ENCODE measurements around the gene MTX1.

The MTX1 gene

DNA sequence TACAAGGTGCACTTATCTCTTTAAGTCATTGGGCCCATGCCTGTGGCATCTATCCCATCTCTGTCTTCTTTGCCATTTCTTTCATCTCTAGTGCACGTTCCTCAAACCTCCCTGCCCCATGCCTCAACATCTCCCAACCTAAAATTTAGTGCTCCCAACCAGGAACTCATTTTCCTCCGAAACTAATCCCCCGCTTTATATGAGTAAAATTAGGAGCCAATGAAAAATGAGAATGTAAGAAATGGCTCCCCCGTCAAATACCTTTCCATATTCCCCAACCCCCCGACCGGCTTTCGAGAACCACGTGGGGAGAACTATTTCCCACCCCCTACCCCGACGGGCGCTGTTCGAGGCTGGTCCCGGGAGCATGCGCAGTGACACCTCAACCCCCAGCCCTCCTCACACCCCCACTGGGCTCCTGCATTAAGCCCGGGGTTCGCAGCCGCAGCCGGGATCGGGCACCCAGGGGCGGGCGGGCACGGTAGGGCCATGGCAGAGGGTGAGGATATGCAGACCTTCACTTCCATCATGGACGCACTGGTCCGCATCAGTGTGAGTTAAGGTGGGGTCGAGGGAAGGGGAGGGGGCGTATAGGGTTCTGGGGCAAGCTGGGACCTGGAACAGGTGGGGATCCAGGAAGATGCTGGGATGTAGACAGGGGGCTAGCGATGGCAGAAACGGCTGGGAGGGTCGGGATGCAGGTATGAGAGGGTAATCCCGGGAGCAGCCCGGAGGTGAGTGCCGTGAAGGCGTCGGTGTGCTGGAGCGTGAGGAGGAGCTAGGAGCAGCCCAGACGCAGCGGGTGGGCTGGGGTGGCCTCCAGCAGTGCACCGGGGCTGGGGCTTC is 34.8 kb upstream of the MTX1 start, which contains the start of gene TRIM46:
Gene TRIM46 (plus strand): TSS at position 372 of the 846 bp plus-strand sequence. CDS start 118 bp downstream, at position 490.
- DNase-seq (ENCODE audit: low read depth, low spot score) = peak; percentile 76
- H3K4me3 ChIP-seq (ENCODE audit: low read length) = peak within 1 kb of the TSS; percentile 94

DNA sequence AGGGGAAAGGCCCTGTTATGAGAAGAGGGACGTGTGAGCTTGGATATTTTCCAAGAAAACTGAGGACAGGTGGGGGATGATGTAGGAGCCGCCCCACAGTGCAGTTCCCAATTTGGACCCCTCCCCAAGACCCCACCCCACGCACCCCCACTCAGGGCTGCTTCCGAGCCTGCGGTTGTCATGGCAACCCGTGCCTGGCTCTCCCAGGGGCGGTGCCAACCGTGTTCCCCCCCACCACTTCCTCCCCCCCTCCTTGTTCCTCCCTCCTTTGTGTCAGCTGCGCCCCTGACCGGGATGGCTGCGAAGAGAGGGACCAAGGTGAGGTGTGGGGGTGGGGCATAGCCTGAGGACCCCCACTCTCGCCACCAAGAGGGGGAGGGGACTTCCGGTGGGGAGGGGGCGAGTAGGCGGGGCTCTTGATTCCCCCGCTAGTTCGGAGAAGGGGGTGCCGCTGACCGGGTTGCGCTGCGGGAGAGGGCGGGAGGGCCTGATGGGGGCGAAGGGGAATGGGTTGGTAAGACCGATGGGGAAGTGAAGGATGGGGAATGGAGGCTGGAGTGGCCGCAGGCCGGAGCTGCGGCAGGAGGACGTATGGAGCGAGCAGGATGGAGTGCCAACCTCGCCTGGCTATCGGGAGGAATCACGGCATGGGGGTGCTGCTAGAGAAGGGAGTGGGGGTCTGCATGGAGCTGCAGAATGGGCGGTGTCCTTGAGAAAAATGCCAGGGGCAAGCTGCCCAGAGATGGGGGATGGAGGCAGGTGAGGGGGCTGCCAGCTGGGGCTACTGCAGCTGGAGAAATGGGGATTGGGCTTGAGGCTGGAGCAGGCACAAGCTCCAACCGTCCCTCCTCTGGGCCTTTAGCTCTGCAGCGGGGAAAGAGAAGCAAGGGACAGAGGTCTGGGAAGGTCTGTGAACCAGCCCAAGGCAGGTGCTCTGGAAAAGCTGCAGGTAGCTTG is 33.9 kb upstream of the MTX1 start:
- peak; percentile 63 for DNase-seq (ENCODE audit: low read depth, low spot score)
- H3K4me3 ChIP-seq (ENCODE audit: low read length) = peak overlapping the region; percentile 94

DNA sequence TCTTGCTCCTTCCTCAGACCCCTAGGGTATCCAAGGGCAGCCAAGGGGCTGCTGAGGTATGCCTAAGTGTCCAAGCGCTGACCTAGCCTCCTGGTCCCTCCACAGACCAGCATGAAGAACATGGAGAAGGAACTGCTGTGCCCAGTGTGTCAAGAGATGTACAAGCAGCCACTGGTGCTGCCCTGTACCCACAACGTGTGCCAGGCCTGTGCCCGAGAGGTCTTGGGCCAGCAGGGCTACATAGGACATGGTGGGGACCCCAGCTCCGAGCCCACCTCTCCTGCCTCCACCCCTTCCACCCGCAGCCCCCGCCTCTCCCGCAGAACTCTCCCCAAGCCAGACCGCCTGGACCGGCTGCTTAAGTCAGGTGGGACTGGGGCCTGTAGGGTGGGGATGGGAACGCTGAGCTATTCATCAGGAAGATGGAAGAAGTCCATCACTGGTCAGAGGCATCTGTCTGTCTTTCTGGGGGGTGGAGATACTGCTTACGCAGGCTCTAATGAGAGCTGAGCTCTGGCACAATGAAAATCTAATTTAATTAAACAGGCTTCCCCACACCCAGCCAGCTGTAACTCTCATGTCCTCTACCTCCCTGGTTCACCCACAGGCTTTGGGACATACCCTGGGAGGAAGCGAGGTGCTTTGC is 33.1 kb upstream of the MTX1 start:
- no peak for DNase-seq (ENCODE audit: low read depth, low spot score)

DNA sequence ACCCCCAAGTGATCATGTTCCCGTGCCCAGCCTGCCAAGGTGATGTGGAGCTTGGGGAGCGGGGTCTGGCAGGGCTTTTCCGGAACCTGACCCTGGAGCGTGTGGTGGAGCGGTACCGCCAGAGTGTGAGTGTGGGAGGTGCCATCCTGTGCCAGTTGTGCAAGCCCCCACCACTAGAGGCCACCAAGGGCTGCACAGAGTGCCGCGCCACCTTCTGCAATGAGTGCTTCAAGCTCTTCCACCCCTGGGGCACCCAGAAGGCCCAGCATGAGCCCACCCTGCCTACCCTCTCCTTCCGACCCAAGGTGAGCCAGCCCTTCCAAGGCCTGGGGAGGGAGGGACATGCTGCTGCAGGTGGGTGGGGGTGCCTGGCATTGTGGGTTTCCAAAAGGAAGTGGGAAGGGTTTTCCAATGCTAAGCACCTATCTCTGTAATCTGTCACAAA is 32.5 kb upstream of the MTX1 start:
- DNase-seq (ENCODE audit: low read depth, low spot score) = peak; percentile 41
- H3K4me3 ChIP-seq (ENCODE audit: low read length) = no peak overlapping the region

More for the DNA sequence above, 33.1 kb upstream of the MTX1 start:
- peak overlapping the region; percentile 94; the same call in 1 of the 2 replicates for H3K4me3 ChIP-seq (ENCODE audit: low read length)

DNA sequence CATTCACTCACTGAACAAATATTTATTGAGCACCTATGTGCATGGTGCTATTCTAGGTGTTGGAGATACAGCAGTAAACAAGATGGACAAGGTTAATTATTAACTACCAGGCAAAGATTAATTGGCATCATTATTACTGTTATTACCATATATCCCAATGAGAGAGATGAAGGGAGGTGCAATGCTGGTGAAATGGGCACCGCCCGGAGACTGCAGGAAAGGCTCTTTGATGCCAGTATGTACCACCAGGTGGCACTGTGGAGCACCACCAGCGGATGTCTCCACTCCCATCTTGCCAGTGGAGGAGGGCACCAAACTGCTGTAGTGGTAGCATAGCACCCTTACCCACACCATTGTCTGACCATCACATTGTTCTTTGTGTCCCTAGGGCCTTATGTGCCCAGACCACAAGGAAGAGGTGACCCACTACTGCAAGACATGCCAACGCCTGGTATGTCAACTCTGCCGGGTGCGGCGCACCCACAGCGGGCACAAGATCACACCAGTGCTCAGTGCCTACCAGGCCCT is 31.9 kb upstream of the MTX1 start:
- no peak overlapping the region for H3K4me3 ChIP-seq (ENCODE audit: low read length)
- peak; percentile 76 for DNase-seq (ENCODE audit: low read depth, low spot score)

DNA sequence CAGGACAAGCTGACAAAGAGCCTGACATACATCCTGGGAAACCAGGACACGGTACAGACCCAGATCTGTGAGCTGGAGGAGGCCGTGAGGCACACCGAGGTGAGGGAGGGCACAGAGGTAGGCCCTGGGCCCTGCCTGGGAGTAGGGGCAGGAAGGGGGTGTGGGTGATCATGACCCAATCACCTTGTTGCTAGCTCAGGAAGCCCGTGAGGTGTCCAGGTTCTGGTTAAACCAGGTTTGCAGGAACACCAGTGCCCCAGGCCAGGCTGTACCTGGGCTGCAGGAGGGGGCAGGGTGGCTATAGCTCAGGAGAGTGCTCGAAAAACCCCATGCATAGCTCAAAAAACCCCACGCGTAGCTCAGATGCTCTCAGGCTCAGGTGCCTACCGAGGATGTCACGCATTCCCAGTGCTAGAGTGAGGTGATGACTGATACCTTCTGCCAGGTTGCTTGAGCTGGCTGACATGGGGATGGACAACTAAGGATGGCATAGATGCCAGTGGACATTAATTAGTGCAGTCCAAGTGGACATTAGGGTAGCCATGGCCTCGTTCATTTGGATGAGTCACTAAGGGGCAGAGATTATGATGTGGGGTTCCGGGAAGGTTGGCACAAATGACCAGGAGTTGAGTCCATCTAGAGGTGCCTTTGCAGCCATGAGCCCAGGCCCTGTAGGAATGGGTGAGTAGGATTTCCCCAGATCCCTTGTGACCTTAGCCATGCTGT is 31.1 kb upstream of the MTX1 start:
- DNase-seq (ENCODE audit: low read depth, low spot score) = no peak
- no peak overlapping the region for H3K4me3 ChIP-seq (ENCODE audit: low read length)

DNA sequence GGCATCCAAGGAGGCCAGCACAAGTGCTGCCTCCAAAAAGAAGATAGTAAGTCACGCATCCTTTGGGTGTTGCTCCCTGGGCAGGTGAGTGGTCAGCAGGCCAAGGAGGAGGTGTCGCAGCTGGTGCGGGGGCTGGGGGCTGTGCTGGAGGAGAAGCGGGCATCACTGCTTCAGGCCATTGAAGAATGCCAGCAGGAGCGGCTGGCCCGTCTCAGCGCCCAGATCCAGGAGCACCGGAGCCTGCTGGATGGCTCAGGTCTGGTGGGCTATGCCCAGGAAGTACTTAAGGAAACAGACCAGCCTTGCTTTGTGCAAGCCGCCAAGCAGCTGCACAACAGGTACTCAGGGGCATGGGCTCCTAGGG is 30.6 kb upstream of the MTX1 start:
- no peak for DNase-seq (ENCODE audit: low read depth, low spot score)

DNA sequence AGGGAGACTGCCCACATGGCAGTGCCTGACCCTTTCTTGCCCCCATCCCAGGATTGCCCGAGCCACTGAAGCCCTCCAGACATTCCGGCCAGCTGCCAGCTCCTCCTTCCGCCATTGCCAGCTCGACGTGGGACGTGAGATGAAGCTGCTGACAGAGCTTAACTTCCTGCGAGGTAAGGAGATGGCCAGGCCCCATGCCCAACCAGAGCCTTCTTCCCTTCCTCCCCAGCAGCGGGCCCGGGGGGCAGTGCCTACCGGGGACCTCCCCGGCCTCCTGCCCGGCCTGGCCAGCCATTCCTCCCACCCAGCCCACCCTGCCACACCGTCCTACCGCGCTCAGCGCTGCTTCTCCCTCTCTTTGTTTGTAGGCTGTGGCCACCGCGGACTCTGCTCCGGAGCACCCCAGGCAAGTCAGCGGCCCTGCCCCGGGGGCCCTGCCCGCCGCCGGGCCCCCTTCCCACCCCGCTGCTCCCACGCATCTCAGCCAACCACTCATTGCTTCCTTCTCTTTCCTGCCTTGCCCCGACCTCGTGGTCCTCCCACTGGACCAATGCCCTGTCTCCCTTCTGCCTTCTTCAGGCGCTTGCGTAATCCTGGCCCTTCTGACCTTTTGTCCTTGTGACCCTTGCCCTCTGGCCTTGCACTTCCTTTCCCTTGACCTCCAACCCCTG is 29.9 kb upstream of the MTX1 start:
- no peak overlapping the region for H3K4me3 ChIP-seq (ENCODE audit: low read length)

More for the DNA sequence above, 30.6 kb upstream of the MTX1 start:
- H3K4me3 ChIP-seq (ENCODE audit: low read length) = no peak overlapping the region

DNA sequence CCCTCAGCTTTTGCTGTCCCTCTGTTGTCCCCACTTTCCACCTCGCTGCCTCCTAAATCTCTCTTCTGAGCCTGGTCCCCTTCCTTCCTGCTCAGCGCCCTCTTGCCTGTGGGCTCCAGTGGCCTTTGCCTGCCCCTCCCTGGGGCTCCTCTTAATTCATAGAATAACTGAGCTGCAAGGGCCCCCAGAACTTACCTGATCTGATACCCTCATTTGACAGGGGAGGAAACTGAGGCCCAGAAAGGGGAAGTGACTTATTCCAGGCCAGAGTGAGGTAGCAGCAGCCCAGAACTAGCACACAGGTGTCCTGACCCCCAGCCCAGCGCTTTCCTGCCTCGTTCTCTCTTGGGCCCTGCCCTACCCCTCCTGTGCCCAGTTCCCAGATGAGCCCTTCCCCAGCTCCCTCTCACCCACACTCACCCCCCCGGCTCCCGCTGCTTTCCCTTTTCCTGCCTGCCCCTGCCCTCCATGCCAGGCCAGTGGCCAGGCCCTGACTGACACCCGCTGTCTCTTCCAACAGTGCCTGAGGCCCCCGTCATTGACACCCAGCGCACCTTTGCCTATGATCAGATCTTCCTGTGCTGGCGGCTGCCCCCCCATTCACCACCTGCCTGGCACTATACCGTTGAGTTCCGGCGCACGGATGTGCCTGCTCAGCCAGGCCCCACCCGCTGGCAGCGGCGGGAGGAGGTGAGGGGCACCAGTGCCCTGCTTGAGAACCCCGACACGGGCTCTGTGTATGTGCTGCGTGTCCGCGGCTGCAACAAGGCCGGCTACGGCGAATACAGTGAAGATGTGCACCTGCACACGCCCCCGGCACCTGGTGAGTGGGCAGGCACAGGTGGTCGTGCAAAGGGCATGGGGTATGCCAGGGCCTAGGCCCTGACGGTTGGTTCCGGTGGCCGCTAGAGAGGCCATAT is 29.1 kb upstream of the MTX1 start:
- DNase-seq (ENCODE audit: low read depth, low spot score) = no peak
- no peak overlapping the region for H3K4me3 ChIP-seq (ENCODE audit: low read length)

More for the DNA sequence above, 29.9 kb upstream of the MTX1 start:
- no peak for DNase-seq (ENCODE audit: low read depth, low spot score)

DNA sequence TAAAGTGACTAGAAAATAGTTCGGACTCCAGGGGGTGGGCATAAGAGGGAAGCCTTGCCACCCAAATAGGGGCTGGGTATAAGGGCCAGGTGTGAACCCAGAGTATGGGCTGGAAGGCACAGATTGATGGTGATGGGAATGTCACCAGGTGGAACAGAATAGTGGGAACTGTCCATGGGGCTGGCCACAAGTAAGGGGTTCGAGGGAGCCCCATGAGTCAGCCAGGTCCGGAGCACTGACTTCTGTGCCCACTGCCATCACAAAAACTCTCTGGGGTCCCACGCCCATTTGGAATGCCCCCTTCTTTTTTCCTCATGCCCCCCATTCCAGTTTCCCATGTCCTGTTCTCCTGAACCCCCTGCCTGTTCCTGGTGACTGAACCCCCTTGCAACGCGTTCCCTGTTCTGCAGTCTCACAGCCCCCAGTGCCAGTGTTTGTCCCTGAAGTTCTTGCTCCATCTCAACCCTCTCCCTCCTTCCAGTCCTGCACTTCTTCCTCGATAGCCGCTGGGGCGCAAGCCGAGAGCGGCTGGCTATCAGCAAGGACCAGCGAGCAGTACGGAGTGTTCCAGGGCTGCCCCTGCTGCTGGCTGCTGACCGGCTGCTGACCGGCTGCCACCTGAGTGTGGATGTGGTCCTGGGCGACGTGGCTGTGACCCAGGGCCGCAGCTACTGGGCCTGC is 27.0 kb upstream of the MTX1 start:
- H3K4me3 ChIP-seq (ENCODE audit: low read length) = no peak overlapping the region
- no peak for DNase-seq (ENCODE audit: low read depth, low spot score)

DNA sequence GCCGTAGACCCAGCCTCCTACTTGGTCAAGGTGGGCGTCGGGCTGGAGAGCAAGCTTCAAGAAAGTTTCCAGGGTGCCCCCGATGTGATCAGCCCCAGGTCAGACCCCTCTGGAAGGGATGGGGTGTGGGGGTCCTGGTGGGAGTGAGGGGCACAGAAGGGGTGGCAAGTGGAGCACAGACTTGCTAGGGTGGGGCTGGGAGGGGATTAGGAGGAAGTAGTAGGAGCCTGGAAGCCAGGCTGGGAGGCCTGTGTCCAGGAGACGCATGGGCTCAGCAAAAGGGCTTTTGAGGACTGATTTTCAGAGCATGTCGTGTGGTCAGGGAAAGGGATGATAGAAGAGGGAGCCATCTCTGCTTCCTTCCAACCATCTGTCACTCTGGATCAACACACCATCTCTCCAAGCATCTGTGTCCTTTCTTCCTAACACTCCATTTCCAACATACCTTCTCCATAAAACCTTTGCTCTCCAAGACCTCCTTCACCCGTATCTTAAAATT is 26.4 kb upstream of the MTX1 start:
- H3K4me3 ChIP-seq (ENCODE audit: low read length) = no peak overlapping the region
- DNase-seq (ENCODE audit: low read depth, low spot score) = no peak

DNA sequence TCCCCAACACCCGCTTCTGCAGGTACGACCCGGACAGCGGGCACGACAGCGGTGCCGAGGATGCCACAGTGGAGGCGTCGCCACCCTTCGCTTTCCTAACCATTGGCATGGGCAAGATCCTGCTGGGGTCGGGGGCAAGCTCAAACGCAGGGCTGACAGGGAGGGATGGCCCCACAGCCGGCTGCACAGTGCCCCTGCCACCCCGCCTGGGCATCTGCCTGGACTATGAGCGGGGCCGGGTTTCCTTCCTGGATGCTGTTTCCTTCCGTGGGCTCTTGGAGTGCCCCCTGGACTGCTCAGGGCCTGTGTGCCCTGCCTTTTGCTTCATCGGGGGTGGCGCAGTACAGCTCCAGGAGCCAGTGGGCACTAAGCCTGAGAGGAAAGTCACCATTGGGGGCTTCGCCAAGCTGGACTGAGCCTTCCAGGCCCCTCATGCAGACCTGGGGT is 24.7 kb upstream of the MTX1 start:
- no peak for DNase-seq (ENCODE audit: low read depth, low spot score)
- H3K4me3 ChIP-seq (ENCODE audit: low read length) = no peak overlapping the region

DNA sequence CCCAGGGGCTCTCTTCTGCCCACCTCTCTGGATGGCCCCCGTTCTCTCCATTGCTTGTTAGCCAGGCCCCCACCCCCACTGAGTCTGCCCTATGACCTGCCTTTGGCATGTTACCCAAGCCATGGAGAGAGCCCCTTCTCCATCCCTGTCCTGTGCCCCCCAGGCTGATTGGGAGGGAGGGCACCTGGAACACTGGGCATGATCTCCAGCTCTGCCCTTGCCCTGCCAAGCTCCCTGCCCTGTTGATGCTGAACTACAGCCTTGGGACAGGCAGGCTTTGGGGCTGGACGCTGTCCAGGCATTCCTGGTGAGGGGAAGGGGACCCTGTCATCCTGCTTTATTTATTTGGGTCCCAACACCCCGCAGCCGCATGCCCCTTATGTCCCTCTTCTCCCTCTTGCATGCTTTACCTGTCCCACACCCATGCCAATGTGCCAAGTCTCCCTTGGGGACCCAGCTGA is 24.1 kb upstream of the MTX1 start:
- no peak overlapping the region for H3K4me3 ChIP-seq (ENCODE audit: low read length)

DNA sequence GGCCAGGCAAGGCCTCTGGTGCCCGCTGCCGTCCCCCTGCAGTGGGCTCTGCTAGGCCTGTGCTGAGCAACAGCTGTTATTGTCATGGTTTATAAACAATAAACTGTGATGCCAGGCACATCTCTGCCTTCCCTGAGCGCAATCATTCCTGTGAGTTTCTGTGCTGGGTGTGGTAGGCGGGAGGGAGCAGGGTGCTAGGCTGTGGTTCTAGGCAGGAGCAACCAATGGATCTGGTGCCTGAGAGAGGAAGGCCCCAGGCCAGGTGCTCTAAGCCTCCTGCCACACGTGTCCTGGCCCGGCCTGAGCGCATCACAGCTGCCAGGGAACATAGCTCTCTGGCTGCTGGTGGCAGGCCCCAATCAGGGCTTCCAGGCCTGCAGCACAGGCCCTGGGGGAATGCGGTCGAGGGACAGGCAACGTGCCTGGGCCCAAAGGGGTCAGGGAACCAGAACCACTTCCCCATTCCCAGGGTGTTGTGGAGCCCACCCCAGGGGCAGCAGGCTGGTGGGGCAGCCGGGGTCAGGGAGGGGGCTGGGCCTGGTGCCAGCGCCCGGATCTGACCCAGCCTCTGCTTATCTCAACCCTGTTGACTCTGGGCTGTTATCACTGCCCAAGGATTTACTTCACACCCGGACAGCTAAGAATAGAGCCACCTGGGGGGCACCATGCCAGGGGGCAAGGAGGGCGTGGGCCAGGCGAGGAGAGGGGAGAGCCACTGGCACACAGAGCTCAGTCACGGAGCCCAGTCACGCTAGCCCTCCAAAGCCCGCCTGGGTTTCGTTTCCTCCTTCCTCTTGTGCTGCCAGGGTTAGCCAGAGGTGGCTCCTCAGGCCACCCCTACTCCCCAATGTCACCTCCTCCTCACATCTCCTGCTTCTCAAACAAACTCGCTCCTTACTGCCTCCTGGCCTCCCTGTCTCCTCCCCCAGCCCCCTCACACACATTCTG is 23.4 kb upstream of the MTX1 start:
- no peak for DNase-seq (ENCODE audit: low read depth, low spot score)
- H3K4me3 ChIP-seq (ENCODE audit: low read length) = no peak overlapping the region

More for the DNA sequence above, 24.1 kb upstream of the MTX1 start:
- no peak for DNase-seq (ENCODE audit: low read depth, low spot score)

DNA sequence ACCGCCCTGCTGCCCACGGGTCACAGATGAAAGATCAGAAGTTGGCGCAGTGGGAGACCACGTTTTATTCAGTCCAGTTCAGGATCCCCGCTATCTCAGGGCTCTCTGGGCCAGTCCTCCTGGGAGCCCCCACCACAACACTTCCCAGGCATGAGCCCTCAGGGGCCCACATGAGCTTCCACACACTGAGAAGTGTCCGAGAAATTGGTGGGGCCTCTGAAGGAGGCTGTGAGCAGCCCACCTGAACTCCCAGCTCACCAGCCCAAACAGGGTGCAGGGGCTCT is 22.8 kb upstream of the MTX1 start:
- H3K4me3 ChIP-seq (ENCODE audit: low read length) = no peak overlapping the region
- DNase-seq (ENCODE audit: low read depth, low spot score) = no peak
